Dendritic cell treated with granulocyte-macrophage colony-stimulating factor and Interleukin-4, amounts not matched to agents 40 ng/mL and 50 ng/mL, for 4 days (primary cell): ENCODE measurements around the gene ARFIP1.

Experiments used
- H3K27ac Mint-ChIP-seq: one replicate; pipeline ENCODE4 v1.8.0; 2022; ENCODE audit warnings: mild to moderate bottlenecking, mixed read lengths
- H3K27me3 Mint-ChIP-seq: one replicate; pipeline ENCODE4 v1.8.0; 2022; ENCODE audit warnings: mild to moderate bottlenecking, mixed read lengths
- H3K36me3 Mint-ChIP-seq: one replicate; pipeline ENCODE4 v1.8.0; 2022; ENCODE audit warnings: low read depth, mixed read lengths
- H3K4me1 Mint-ChIP-seq: one replicate; pipeline ENCODE4 v1.8.0; 2022; ENCODE audit warnings: low read depth, mixed read lengths
- H3K4me3 Mint-ChIP-seq: one replicate; pipeline ENCODE4 v1.8.0; 2022; ENCODE audit warnings: mild to moderate bottlenecking, moderate library complexity, mixed read lengths
- H3K9me3 Mint-ChIP-seq: one replicate; pipeline ENCODE4 v1.8.0; 2022; ENCODE audit warnings: mixed read lengths
- intact Hi-C: fragments of 100-400 bp; cut with micrococcal nuclease; formaldehyde crosslinking; loops from one replicate; pipeline ENCODE4 v1.15.0; 2022

Gene ARFIP1

DNA sequence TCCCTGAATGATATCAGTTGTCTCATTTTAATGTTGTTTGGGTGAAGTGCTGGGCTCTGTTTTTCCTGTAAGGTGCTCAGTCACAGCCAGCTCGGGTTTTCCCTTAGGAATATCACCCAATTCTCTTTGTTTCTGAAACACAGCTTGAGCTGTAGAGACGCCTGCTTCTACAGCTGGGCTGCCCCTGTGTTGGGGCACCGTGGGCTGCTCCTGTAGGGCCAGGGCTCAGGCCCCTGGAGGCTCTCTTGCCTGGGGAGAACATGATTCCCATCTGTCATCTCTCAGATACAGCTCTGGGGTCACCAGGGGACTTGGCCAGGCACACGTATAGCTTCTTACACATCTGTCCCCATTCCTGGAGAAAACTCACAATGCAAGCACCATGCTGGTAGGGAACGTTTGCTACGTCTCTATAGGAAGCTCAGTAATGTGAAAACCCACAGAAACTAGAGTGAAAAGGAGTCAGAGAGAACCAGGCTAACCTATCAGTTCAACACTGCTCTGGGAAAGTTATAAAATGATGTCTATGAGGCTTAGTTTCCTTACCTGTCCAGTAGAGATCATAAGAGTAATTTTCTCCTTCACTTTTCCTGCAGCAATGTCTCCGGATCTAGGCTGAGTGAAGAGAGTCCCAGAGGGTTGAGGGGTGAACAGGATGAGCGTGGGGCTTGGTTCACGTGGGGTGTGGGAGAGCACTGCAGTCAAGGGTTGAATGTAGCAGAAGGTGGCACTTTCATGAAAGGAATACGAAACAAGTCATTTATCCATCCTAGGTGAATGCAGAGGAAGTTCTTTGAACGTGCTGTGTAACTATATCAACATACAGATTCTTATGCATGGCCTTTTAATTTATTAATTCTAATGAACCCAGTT is 170.9 kb downstream of the ARFIP1 start:
- Mint-ChIP-seq H3K4me1 (no peaks in the 10 kb centered on the region), H3K9me3 (no peaks in the 10 kb centered on the region)
- intact Hi-C loops, result no loop called here

DNA sequence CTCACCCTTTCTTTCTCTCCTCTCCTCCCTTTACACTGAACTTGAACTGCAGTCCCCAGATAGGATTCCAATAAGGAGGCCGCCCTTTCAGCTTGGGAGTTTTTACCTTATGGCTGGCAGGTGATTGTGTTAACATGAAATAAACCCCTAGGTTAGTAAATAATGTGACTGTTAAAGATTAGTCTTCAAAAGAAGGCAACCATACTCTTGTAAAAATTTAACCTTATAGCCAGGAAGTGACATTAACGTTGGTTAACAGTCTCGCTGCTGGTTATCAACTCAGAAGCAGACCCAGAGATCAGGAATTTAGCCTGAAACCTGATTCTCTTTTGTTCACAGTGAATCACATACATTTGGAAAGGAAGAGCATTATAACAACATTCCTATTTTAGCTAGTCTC is 171.6 kb downstream of the ARFIP1 start:
- H3K27me3 Mint-ChIP-seq, result peaks cover 8% of the 10 kb centered on the region
- no peaks in the 10 kb centered on the region for H3K36me3 Mint-ChIP-seq
- H3K4me1 Mint-ChIP-seq, result no peaks in the 10 kb centered on the region
- intact Hi-C loops, result no loop called here
- H3K27ac Mint-ChIP-seq, result no peak overlapping the region
- H3K9me3 Mint-ChIP-seq, result no peaks in the 10 kb centered on the region
- no peak overlapping the region for H3K4me3 Mint-ChIP-seq

More for the DNA sequence above, 170.9 kb downstream of the ARFIP1 start:
- no peak overlapping the region for H3K27ac Mint-ChIP-seq
- no peaks in the 10 kb centered on the region for H3K36me3 Mint-ChIP-seq
- H3K27me3 Mint-ChIP-seq, result peaks cover 8% of the 10 kb centered on the region
- no peak overlapping the region for H3K4me3 Mint-ChIP-seq

DNA sequence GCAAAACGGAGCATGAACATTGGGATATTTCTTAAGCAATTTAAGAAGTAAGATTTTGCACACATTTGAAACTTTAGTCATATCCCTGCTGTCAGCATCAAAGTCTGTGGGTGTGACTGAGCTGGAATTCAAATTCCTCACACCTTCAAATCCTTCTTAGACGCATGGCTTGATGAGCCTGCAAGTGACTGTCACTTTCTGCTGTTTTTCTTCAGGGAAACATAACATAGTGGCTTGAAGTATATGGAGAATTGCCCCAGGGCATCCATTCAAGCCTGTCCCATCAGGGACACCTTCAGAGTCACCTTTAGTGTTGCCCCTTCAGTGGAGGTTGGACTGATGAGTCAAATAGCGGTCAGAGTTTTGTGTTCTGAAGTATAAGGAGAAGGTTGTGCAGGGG is 173.8 kb downstream of the ARFIP1 start:
- intact Hi-C loops, result no loop called here
- H3K36me3 Mint-ChIP-seq, result no peaks in the 10 kb centered on the region
- no peak overlapping the region for H3K27ac Mint-ChIP-seq
- peaks cover under 1% of the 10 kb centered on the region for H3K27me3 Mint-ChIP-seq
- no peak overlapping the region for H3K4me3 Mint-ChIP-seq
- peaks cover 11% of the 10 kb centered on the region for H3K4me1 Mint-ChIP-seq
- no peaks in the 10 kb centered on the region for H3K9me3 Mint-ChIP-seq

DNA sequence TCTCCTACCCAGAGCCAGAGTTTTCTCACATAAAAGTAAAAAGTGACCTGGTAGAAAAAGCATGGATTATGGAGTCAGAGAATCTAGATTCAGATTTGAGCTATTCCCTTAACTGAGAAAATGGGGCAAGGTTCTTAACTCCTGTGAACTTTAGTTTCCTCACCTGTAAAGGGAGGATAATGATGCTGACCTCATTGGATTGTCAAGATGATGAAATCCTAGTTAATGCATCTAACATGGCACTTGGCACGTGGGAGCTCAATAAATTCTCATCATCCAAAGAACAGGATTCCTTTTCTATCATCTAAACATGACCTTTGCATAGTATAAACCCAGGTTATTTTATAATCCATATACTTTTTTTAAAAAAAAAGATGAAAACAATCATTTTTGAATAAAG is 175.0 kb downstream of the ARFIP1 start:
- Mint-ChIP-seq H3K27me3 (no peaks in the 10 kb centered on the region), H3K27ac (no peak overlapping the region), H3K9me3 (no peaks in the 10 kb centered on the region), H3K36me3 (no peaks in the 10 kb centered on the region), H3K4me1 (peaks cover 21% of the 10 kb centered on the region), H3K4me3 (no peak overlapping the region)
- intact Hi-C loops, result no loop called here

DNA sequence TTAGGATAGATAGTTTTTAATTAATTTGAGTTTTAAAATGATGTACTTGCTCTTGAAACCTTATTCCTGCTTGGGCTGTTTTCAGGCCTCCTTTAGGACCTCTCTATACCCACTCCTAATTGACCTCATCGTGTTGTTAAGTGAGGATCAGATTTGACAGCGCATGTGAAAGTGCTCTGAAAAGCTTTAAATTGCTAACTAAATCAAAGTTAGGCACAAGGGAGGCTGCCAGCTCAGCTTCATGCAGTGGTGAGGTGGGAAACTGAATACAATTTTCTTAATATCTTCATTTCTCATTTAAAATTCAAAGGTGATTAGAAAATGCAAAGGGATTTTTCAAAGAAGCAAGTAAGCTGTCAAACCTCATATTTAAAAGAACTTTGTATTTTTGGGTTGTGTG is 176.4 kb downstream of the ARFIP1 start:
- H3K27ac Mint-ChIP-seq, result no peak overlapping the region
- no peaks in the 10 kb centered on the region for H3K36me3 Mint-ChIP-seq
- intact Hi-C loops, result no loop called here
- H3K4me1 Mint-ChIP-seq, result peaks cover 21% of the 10 kb centered on the region
- H3K27me3 Mint-ChIP-seq, result no peaks in the 10 kb centered on the region
- H3K9me3 Mint-ChIP-seq, result no peaks in the 10 kb centered on the region
- H3K4me3 Mint-ChIP-seq, result no peak overlapping the region

DNA sequence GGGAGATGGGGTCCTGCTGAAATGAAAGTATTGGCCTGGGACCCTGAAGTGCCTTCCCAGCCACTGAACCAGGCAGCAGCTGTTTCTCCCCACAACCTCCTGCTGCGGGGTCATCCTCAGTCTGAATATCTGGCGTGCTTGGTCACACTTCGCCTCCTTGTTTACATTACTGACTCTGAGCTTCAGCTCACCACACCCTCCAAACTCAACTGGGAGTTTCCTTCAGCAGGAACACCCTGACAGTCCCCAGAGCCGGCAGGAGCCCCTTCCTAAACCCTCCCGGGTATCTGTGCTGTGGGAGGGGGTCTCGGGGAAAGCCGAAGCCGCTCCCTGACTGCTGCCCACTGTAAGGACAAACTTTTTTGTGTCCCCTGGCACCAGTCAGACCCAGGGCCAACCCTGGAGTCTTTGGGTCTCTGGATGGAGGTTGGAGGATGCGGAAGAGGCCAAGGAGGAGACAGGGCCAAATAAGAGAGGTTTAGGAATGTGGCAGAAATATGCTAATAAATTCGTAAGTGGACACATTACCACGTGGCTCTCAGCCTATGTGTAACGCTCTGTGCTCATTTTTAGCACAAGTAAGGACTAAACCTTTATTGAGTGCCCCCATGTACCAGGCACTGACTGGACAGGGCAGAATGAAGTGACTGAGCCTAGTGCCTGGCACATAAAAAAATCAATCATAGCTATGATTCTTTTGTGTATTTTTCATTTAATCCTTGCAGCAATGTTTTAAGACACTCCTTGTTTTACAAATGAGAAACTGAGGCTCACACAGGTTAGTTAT is 177.1 kb downstream of the ARFIP1 start:
- no peaks in the 10 kb centered on the region for H3K9me3 Mint-ChIP-seq
- H3K4me1 Mint-ChIP-seq, result peaks cover 21% of the 10 kb centered on the region
- H3K36me3 Mint-ChIP-seq, result no peaks in the 10 kb centered on the region
- H3K27me3 Mint-ChIP-seq, result no peaks in the 10 kb centered on the region
- intact Hi-C loops, result no loop called here
- H3K27ac Mint-ChIP-seq, result no peak overlapping the region
- H3K4me3 Mint-ChIP-seq, result no peak overlapping the region

DNA sequence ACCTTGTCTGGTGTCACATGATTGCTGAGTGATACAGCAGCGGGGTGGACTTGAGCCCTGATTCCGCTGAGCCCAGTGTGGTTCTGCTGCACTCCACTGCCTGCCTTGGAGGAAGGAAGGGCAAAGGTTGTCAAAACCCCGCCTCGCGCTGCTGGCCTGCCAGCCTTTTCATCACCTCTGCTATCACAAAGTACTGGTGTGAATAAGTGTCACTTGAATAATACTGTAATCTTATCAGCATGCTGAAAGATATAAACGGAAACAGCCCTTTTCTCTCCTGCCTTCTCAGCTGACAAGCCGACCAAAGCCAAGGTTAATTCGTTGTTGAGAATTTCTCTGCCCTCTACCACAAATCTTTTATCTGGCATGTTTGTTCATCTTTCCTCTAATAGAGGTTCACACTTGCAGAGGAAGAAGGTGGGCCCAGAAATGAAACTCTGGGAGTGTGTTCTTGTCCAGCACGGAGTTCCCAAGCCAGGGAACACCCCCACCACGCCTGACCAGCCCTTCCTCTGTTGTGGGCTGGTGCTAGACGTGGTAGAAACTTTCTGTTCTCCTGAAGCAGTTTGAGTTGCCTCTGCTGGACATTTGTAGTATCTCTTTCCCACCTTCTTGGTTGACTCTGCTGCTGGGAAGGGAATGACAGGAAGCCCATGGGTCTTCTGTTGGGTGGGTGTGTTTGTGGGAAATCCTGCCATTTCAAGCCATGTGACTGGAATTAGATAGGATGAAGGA is 177.8 kb downstream of the ARFIP1 start:
- Mint-ChIP-seq H3K4me3 (no peak overlapping the region), H3K36me3 (no peaks in the 10 kb centered on the region), H3K27me3 (no peaks in the 10 kb centered on the region), H3K4me1 (peaks cover 21% of the 10 kb centered on the region), H3K9me3 (no peaks in the 10 kb centered on the region), H3K27ac (no peak overlapping the region)
- intact Hi-C loops, result no loop called here

DNA sequence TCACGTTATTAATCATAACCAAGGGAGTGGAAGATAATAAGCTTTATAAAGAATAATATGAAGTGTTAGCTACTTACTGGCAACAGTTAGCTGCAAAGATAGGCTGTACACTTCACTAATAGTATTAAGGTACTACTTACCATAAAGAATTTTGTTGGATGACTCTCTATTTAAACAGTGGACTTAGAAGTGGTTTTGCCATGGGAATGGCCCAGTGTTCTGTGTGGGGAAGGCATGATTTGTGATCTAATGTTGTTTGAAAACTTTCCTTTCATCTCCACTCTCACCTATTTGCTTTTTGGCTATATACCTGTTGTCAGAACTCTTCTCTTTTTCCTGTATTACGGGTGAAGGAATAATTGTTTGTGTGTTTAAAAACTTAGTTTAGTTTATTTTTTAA is 179.3 kb downstream of the ARFIP1 start:
- Mint-ChIP-seq H3K4me1 (peaks cover 21% of the 10 kb centered on the region), H3K27ac (no peak overlapping the region), H3K9me3 (no peaks in the 10 kb centered on the region), H3K4me3 (no peak overlapping the region), H3K36me3 (no peaks in the 10 kb centered on the region), H3K27me3 (no peaks in the 10 kb centered on the region)
- intact Hi-C loops, result no loop called here

DNA sequence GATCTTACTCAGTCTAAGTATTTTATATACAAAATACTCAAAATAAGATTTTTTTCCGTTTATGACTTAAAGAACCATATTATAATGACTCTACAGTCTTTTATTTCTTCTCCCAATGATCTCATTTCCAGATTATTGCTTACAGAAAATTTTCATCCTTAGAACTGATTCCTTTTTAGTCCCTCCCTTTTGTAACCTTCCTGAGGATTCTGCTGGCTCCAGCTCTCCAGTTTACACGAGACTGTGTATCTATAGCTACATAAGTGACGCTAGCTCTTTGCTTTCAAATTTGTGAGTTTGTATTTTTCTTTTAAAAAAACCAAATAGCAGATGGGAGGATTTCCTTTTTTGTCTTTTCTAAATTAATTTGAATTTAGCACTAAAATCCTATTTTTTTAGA is 180.3 kb downstream of the ARFIP1 start:
- Mint-ChIP-seq H3K27ac (no peak overlapping the region), H3K4me3 (no peak overlapping the region), H3K27me3 (no peaks in the 10 kb centered on the region), H3K9me3 (no peaks in the 10 kb centered on the region), H3K4me1 (peaks cover 21% of the 10 kb centered on the region), H3K36me3 (no peaks in the 10 kb centered on the region)
- intact Hi-C loops, result no loop called here

DNA sequence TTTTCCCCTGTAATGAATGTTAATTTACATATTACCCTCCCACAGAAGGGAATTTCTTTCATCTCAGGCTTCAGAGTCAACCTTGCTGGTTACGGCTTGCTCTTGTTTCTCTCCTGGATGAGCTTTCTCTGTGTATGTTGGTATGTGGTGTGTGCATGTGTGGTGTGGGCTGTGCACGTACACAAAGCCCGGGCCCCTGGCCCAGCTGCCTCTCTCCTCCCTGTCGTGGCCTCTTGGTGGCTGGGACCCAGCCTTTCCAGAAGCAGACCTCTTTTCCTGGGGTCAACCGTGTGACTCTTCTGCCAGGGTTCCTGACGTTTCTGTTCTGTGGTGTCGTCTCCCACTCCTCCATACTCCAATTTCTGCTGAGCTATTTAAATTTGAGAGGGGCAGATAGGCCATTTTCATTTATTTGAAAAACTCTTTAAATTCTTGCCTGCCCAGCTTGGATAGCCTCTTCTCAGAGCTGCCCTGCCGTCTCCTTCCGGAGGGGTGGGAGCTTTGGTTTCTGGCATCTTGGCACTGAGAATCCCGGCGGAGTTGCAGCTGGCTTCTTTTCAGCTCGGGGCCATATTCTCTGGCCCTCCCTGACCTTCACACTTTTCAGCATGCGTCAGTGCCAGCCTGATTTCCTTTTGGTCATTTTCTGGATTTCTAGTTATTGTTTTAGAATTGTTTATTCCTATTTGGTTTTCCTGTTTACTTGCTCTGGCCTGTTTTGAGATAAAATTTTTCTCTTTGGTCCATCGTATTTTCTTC is 181.4 kb downstream of the ARFIP1 start:
- Mint-ChIP-seq H3K9me3 (no peaks in the 10 kb centered on the region), H3K27me3 (no peaks in the 10 kb centered on the region), H3K27ac (no peak overlapping the region), H3K36me3 (no peaks in the 10 kb centered on the region), H3K4me3 (no peak overlapping the region), H3K4me1 (peaks cover 21% of the 10 kb centered on the region)
- intact Hi-C loops, result no loop called here

DNA sequence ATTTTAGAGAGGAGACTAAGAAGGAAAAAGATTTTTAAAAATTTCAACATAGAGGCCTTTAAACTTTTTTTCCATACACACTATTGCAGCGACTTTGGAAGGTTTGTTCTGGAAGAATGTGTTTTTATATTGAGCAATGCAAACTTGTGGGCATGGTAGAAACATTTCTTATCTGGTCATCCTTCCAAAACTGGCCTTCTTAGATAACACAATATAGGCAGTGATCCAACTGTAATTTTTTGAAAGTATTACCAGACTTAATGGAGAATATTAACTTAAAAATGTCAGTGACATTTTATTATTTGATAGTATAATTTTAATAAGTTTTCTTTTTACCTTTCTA is 182.0 kb downstream of the ARFIP1 start:
- peaks cover 21% of the 10 kb centered on the region for H3K4me1 Mint-ChIP-seq
- intact Hi-C loops, result no loop called here
- no peaks in the 10 kb centered on the region for H3K9me3 Mint-ChIP-seq
- no peak overlapping the region for H3K27ac Mint-ChIP-seq
- no peaks in the 10 kb centered on the region for H3K36me3 Mint-ChIP-seq
- no peaks in the 10 kb centered on the region for H3K27me3 Mint-ChIP-seq
- H3K4me3 Mint-ChIP-seq, result no peak overlapping the region
